Endometrium (tissue), 2 donors: Measurements from ENCODE around the gene CIPC.
A peak's percentile ranks its signal among the peaks of the same experiment; 100 is the strongest.

Experiments used
- FAIRE-seq: peaks from 2 replicates; lab custom pipeline; 2012; peaks lifted over from hg19 to GRCh38; lab: Jason Lieb, UNC
- donor health status: control.
- donor health status: control.

CIPC gene

DNA sequence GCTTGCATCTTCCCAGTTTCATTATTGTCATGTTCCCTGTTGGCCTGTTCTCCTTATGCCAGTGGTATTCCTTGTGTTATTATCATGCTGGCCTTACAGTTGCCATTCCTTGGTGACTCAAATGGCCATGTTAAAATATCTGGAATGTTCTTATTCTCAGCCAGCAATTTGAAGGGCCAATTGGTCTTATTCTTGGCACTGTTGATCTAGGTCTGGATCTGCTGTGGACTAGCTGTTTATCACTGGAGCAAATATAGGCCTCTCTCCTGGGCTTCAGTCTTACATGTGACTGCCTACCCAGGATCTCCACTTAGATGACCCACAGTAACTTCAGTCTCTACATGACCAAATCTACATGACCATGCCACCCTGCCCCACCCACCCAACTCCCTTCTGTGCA, 5.4 kb downstream of the CIPC start:
- no peak for FAIRE-seq

DNA sequence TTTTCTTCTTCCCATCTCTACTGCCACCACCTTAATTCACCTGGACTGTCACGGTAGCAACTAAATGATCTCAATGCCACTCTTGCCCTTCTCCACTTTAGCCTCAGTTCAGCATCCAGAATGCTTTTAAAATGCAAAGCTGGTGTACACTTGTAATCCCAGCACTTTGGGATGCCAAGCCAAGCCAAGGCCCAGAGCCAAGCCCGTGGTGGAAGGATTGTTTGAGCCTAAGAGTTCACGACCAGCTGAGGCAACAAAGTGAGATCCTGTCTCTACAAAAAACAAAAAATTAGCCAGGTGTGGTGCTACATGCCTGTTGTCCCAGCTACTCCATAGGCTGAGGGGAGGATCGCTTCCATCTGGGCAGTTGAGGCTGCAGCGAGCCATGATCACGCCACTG, 5.9 kb downstream of the CIPC start:
- no peak for FAIRE-seq

DNA sequence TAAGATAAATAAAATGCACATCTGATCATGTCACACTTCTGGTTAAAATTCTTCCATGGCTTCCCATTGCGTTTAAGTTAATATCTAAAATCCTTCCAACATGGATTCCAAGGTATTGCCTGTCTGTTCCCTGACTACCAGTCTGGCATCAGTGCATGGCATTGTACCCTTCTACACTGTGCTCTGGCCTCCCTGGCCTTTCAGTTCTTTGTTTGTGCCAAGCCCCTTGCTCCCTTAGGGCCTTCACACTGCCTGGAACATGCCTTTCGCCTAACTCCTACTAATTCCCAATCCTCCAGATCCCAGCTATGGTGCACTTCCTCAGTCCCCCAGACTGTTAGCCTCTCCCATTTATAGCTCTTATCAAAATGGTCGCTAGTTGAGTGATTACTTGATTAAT, 6.3 kb downstream of the CIPC start:
- FAIRE-seq = no peak

DNA sequence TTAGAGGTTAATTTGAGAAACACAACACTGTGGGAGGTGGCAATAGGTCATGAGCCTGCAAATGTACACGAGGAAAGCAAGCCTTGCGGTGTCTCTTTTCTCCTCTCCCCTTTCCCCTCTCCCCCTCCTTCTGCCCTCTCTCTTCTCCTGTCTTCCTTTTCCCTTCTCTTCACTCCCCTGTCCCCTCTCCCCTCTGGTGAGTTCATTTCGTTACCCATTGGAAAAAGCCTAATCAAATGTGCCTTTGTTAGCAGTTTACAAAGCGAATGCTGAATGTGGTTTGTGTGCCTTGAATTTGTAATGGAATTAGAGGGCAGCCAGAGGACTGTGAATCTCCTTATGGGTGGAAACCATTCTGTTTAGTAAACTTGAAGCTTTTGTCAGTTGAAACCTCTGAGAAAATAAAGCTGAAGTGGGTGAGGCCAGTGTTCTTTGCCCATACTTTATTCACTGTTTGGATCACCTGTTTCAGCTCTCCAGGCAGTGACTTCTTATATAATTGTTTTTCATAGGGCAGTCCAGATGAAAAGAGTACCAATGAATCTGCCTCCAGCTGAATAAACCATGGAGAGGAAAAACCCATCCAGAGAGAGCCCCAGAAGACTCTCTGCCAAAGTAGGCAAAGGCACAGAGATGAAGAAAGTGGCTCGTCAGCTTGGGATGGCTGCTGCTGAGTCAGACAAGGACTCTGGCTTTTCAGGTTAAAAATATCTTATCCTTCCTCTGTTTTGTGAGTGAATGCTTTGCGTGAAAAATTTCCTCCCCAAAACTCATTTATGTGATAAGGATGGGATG, 7.3 kb downstream of the CIPC start:
- FAIRE-seq = no peak

DNA sequence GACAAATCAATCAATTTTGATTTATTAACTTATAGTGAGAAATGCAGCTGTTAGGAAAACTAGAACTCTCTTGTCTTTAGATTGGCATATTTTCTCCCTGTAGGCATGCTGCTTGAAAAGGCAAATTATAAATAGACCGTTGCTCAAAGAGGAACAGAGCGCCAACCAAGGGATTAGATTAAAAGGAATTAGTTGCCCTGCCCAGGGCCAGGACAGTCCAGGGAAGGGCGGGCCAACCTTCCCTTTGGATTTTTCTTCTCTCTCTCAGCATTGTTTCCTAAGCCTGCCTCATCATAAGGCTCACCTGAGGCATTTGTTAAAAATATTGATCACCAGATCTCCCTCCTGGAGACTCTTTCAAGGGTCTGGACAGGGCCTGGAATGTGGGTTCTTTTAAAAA, 8.6 kb downstream of the CIPC start:
- no peak for FAIRE-seq

DNA sequence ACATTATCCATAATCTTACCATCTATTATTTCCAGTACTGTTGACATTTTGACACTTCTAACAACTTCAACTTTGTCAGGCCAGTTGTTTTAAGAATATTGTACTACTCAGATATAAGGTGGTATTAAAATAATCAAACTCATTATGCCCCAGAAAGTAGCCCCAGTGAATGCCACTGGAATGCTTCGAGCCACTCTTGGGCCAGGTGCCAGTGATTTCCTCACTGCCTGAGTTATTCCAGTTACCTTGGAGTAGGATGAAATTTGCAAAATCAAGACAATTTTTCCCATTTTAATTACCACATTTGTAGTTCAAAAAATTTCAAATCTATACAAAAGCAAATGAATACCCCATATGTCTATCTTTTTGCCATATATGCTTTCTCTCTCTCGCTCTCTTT, 9.2 kb downstream of the CIPC start:
- FAIRE-seq = no peak

DNA sequence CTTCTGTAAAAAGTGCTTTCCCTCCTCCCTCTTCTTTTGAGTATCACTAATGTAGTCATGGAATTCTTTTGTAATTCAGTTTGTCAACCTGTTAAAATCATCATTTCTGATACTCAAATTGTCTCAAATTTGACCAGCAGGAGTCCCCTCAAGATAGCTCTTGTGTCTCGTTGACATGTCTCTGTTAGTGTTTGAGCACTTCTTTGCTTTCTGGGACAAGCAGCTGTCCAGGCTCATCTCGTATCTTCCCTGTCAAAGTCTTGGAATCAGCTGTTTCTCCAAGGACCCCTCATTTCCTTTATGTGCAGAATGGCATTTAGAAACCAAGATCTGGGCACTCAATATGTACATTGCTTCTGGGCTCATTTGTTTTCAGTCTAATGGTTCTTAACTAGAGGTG, 10.7 kb downstream of the CIPC start:
- FAIRE-seq = no peak

DNA sequence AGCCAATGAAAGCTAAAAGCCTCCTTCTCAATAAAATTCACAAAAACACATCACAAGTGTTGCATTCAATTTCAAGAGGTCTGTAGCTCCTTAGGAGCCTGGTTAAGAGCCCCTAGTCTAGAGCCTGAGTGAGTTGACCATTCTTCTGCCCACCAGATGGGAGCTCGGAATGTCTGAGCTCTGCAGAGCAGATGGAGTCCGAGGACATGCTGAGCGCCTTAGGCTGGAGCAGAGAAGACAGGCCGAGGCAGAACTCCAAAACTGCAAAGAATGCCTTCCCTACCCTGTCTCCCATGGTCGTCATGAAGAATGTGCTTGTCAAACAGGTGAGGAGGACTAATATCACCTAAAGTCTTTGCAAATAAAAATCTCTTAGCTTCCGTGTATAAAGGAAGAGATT, 11.6 kb downstream of the CIPC start:
- FAIRE-seq = no peak

DNA sequence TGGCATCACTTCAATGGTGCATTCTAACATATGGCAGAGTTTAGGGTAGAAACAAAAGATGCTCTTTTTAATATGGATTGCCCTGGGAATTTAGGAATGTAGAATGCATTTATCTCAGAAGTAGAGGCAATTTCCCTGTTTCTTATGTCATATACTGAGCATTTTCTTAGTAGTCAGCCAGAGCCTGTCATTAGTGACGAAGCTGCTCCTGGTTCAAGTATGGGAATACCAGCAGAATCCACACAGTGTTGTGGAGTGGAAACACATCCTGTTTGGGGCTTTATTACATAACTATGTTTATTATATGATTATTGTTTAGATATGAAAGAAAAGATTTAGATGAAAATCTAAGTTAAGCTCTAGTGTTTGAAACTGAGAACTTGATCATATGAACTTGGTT, 12.2 kb downstream of the CIPC start:
- no peak for FAIRE-seq

DNA sequence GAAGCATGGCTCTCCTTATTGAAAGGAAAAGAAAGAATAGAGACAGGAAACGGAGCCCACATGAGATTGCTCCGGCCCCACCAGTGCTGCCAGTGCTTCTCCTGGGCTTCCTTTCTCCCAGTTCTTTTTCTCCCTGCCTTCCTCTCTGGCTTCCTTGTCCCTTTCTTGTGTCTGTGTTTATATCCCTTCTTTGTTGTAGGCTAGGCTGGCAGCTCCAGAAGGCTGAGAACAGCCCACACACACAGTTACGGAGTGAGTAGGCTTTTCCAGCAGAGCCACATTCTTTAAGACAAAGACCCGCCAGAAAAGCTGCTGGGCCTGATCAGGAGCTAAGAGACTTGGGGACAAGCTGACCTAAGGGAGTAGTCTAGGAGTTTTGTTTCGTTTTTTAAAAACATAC, 13.0 kb downstream of the CIPC start:
- peak; percentile 89 for FAIRE-seq

DNA sequence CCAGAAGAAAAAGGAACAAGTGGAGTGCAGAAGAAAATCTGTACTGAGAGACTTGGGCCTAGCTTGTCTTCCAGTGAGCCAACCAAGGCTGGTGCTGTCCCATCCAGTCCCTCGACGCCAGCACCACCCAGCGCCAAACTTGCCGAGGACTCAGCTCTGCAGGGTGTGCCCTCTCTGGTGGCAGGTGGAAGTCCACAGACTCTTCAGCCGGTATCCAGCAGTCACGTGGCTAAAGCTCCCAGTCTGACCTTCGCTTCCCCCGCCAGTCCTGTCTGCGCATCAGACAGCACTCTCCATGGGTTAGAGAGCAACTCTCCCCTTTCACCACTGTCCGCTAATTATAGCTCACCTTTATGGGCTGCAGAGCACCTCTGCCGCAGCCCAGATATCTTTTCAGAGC, 15.6 kb downstream of the CIPC start:
- FAIRE-seq = no peak

DNA sequence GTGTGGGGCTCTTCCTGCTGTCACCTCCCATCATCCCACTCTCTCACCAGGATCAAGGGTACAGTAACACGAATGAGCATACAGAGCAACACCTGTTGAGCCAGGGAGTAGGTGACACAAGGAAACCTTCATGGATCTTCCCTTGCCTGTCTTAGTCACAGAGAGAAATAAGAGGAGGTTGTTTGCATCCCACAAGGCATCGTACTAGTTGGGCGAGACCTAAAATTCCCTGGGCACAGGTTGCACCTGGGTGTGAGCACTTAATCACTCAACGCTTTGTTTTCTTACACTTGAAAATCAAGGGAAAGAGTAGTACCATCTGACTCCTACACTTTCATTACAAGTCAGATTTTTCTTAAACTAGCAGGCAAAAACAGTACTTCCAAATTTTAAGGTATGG, 16.6 kb downstream of the CIPC start:
- FAIRE-seq = no peak

DNA sequence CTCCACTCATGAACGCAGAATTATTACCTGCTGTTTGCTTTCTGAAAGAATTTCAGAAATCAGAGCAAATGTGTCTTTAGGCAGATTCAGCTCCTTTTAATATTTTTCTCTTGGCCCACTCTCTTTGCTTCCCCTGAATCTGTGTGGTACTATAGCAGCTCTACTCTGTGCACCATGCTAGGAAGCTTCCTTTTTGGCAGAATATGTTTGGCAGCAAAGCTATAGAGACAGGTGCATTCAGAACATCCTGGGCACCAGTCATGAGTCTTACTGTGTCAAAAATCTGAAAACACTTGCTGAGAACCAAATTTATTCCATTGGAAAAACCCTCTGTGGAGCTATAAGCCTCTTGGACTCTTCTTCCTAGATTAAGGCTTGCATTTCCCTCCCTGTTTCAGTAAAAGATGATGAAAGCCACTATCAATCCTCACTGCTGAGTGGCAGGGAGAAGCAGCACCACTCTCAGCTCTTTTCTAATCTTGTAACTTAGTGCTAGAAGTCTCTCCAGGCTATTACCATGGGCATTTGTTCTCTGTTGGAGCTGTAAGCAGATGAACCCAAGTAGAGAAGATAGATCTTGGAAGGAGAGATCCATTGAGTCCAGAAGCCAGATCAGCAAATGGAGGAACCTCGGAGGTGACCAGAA, 18.2 kb downstream of the CIPC start:
- no peak for FAIRE-seq

DNA sequence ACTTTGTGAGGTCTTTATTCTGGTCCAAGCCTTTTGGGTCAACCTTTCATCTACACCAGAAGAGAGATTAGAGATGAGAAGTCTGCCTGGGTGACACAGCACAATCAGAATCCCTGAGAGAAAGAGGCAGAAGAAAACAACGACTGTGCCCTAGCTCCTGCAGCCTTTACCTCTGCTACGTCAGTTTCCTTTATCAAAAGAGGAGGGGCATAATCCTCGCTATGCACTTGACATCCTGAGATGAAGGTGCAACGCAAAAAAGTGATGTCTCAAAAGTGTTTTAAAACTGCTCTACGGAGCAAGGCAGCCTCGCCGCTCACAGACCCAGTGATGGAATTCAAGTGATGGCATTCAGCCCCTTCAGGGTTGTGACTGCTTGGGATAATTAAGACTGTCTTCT, 21.8 kb downstream of the CIPC start:
- no peak for FAIRE-seq

DNA sequence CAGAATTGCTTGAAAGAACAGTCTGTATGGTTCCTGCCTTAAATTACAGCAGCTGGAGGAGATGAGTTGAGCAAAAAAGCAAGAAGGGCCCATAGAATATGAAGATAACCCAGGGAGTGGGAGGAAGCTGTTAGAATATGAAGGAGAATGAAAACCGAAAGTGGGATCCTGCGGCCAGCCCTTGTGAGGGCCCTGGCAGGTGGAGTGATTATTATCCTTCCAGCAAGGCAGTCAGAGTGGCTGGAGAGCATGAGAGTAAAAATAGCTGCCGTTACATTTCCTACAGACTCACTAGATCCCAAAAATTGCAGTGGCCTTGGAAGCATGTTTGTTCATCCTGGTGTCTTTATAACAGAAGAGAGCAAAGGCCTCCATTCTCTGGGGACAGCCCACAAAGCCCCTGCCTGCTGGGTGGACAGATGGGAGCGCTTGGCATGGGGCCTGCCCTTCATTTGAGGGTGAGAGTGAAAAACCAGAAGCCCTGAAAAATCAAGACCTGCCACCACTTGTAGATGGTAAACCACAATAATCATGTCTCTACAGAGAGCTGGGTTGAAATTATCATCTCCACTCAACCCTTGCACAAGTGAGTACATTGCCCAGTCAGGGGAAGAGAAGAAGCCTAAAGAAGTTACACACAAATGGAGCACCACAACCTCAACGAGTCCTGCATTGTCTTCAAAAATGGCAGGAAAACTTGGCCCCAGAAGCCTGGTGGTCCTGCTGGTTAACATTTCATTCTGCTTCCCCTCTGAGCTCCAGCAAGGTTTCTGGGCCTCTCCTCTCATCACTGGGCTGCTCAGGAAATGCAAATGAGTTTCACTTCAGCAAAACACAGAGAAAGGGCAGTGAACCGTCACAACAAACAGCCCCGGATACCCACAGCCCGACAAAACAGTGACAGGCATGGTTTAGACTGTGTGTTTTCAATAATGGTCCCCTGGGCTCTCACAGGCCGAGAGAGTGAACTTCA, 23.0 kb downstream of the CIPC start:
- FAIRE-seq = no peak

DNA sequence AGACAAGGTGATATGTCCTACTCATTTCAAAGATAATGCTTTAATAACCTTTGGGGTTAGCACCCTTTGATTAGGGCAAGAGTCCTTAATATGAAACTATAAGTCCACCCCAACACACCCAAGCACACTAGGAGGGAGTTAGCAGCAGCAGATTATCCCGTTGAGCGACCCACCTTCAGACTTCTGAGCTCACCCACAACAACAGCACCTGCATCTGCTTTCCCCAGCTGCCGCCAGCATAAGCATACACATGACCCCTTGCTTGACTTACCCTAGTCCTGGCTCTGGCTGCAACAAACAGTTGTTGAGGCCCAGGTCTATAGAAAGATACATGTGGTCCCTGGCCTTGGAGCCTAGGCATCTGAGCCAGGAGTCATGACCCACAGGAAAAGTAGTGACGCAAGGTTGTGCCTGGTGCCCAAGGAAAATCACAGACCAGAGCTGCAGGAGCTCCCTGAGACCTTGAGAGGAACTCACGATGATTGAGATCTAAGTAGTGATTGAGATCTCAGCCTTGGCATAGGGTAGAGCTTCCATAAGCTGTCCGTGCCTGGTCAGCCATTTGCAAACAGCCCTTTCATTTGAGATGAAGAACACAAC, 24.6 kb downstream of the CIPC start:
- no peak for FAIRE-seq

DNA sequence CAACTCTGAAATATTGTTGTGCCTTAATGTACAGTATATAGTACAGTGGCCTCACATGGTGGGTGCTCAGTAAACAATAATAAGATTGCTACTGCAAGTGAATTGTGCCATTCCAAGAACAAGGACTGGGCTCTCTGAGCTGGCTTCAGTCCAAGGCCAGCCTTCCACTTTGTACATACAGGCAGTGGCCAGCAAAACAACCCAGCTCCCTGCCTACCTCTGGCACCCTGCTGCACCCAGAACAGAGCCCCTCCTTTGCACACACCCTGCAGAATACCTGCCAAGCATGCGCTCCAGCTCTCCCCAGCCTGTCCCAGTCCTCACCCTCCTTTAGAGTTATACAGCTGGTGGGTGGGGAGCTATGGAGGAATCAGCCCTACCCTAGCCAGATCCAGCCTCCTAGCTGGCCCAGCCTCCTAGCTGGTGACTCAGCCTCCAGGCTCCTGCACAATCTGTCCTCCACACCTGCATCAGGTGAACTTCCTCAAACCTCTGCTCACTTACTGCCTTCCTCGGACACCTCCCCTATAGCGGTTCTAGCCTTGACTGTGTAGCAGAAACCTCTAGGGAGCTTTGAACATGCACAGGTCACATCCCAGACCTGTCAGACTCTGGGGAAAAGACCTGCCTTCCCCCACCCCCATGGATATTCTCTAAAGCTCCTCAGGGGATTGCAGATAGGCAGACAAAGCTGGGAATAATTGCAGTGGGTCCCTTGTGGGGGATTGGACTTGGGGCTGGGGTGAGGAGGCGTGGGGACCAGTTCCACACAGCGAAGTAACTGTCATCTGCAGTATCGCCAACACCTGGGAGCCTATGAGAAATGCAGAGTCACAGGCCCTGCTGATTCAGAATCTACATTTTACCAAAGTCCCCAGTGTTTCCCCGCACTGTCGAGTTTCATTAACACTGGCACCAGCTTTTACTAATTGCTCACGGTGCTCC, 25.6 kb downstream of the CIPC start:
- no peak for FAIRE-seq

DNA sequence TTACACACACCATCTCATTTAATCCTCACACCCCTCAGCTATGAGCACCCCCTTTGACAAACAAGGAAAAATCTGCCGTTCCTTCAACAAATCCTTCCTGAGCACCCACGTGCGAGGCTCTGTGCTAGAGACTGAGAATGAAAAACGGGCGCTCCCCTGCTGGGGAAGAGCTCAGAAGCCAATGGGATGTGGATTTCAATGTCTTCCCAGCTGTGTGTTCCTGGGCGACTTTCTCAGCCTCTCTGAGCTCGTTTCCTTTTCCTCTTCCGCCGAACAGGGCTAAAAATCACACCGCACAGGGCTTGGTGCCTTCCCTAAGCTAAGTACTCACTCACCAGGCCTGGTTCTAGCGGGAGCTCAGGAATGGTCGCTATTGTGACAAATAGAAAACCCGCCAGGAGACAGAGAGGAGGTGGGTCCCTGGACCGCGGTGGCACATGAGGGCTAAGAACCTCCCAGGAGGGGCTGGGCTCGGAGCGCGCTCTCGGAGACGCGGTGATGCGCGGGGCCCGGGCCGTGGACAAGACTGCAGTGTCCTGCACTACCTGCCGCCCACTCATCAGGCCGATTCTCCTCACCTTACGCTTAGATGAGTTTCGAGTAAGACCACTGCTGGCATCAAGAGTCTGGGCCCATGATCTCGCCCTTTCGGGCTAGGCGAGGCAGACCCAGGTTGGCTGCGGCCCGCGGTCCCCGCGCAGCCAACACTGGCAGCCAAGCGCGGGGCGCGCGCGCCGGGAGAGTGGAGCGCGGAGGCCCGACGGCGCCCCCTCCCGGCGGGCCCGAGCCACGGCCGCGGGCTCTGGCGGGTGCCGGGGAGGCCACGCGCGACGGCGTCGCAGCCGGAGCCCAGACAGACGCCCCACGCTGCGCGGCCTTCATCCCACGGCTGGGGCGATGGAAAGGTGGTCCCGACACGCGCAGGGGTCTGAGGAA, 26.6 kb downstream of the CIPC start:
- FAIRE-seq = no peak

DNA sequence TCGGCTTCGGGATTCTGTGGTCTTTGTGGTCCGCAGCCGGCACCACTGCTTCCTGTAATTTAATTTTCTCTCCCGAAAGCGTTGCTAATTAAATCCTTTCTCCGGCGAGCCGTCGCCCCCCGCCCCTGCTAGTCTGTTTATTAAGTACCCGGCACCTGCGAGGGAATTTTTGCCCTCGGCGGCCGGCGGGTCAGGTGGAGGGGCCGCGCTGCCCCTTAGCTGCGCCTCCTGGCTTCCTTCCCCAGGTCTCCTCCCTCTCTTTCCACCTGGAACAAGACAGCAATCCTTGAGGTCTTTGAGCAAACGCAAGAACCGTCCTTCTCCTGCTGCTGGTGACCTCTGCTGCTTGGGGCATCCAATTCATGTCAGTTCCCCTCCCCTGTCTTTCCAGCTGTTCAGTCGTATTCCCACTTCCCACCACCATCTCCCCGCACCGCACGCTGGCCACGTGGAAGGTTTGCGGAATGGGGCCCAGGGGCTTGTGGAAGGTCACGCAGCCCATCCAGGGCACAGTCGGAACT, 27.3 kb downstream of the CIPC start:
- no peak for FAIRE-seq

DNA sequence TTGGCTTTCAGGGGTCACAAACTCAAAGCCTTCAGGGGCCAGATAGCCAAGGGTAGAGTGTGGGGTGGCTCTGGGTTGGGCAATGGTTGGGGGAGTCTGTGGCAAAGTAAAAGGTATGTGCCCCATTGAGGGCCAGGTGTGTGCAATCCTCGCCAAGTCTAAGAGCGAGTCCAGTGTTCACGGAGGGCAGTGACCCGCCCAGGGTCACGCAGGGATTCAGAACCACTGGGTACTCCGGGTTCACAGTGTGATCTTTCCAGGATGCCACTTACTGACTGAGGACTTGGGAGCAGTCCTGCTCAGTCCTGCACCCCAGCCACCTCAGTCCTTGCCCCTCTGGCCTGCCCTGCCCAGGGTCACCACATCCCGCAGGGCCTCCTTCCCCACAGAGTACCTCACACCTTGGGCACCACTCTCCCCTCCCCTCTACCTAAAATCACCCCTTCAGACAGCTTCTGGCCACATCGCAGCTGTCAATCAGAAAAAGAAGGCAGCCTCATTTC, 27.8 kb downstream of the CIPC start:
- FAIRE-seq = no peak
